Prostate gland (tissue), 2 donors: Measurements from ENCODE around the gene SNX32.

ENCODE experiments used
- POLR2A ChIP-seq: fragments of 450-650 bp; IDR thresholded peaks from one replicate; pipeline ENCODE4 v1.6.1; 2016; ENCODE audit warnings: antibody characterized with exemption, mild to moderate bottlenecking
- TF ChIP-seq, protein P1 (sequence below), 4 experiments: fragments of 200-600 bp in 2 of 4; fragments of 450-650 bp in 2 of 4; sonication (generic) in 2 of 4; IDR thresholded peaks; 1 replicate in 3 of 4; 2 replicates in 1 of 4; pipeline ENCODE4 v1.5.1; 2016 to 2019; ENCODE audit warnings: antibody characterized with exemption in 4 of 4, mild to moderate bottlenecking in 2 of 4, moderate library complexity in 2 of 4

DNA sequence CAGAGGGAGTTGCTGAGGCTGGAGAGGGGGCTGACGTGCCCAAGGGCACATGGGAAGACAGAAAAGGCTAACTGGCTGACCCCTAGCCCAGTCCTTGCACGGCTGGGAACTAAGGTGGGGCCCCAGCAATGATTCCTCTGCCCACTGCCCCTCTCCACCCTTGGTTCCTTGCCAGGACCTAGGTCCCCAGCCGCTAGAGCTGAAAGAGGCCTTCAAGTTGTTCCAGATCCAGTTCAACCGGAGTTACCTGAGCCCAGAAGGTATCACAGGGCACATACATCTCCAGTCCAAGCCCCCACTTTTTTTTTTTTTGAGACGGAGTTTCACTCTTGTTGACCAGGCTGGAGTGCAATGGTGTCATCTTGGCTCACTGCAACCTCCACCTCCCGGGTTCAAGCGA, 46.3 kb downstream of the SNX32 start:
- TF ChIP-seq POLR2A: no peak
- TF ChIP-seq, protein P1, sequence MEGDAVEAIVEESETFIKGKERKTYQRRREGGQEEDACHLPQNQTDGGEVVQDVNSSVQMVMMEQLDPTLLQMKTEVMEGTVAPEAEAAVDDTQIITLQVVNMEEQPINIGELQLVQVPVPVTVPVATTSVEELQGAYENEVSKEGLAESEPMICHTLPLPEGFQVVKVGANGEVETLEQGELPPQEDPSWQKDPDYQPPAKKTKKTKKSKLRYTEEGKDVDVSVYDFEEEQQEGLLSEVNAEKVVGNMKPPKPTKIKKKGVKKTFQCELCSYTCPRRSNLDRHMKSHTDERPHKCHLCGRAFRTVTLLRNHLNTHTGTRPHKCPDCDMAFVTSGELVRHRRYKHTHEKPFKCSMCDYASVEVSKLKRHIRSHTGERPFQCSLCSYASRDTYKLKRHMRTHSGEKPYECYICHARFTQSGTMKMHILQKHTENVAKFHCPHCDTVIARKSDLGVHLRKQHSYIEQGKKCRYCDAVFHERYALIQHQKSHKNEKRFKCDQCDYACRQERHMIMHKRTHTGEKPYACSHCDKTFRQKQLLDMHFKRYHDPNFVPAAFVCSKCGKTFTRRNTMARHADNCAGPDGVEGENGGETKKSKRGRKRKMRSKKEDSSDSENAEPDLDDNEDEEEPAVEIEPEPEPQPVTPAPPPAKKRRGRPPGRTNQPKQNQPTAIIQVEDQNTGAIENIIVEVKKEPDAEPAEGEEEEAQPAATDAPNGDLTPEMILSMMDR (IDR thresholded peaks at IDR 0.05): no peak
